Nephron (organoid): ENCODE measurements around the gene GABPB1.

Source experiments
- H3K27ac Mint-ChIP-seq, 3 experiments: 2 replicates each; pipeline ENCODE4 v1.8.0; 2020; ENCODE audit warnings: mixed read lengths in 3 of 3, mild to moderate bottlenecking in 2 of 3, moderate library complexity in 1 of 3
- H3K27me3 Mint-ChIP-seq: 2 replicates; pipeline ENCODE4 v1.8.0; 2021; ENCODE audit warnings: low read depth, mild to moderate bottlenecking, moderate library complexity, mixed read lengths
- H3K36me3 Mint-ChIP-seq: 2 replicates; pipeline ENCODE4 v1.8.0; 2020; ENCODE audit warnings: low read depth, mixed read lengths
- H3K4me1 Mint-ChIP-seq: 2 replicates; pipeline ENCODE4 v1.8.0; 2020; ENCODE audit warnings: mixed read lengths
- H3K4me3 Mint-ChIP-seq, 3 experiments: 2 replicates each; pipeline ENCODE4 v1.8.0; 2020; ENCODE audit warnings: mild to moderate bottlenecking in 3 of 3, mixed read lengths in 3 of 3, moderate library complexity in 2 of 3
- H3K9me3 Mint-ChIP-seq: 2 replicates; pipeline ENCODE4 v1.8.0; 2020; ENCODE audit warnings: mixed read lengths
- CTCF ChIP-seq, 3 experiments: fragments of 200-600 bp; sonication (generic); IDR thresholded peaks; one replicate each; pipeline ENCODE4 v1.5.0; 2021; ENCODE audit warnings: antibody characterized with exemption in 3 of 3; ENCODE audit not compliant: unreplicated experiment in 3 of 3

The GABPB1 gene

DNA sequence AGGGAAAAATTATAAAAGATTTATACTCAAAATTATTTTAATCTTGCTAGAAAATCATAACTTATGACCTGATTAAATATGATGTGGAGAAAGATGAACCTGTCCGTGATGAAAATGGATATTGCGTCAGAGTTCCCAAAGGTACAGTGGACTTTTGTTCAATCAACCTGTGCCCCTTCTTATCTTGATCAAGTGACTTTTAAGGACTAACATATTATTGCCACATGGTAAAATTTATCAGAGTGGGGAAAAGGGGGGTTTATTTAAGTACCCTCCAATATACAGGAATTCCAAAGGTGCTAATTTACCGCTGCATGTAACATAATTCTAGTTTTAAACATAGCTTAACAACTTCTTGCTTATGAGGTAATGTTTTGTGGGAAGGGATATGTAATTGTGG lies 129.1 kb downstream of the GABPB1 start:
- Mint-ChIP-seq H3K4me1 (no peaks in the 10 kb centered on the region), H3K36me3 (no peaks in the 10 kb centered on the region), H3K27ac (no peak overlapping the region), H3K9me3 (no peaks in the 10 kb centered on the region), H3K4me3 (no peak overlapping the region), H3K27me3 (no peaks in the 10 kb centered on the region)
- no peak for TF ChIP-seq CTCF (IDR thresholded peaks at IDR 0.05; ENCODE audit: unreplicated experiment in 3 of 3)
